Thyroid gland (tissue), 4 donors: ENCODE measurements around the gene LGR6. TPM values are rescaled to one million over a fixed set of nuclear protein-coding genes. Genes with fewer than 3 reads are reported as not detected.
A peak's percentile ranks its signal among the peaks of the same experiment; 100 is the strongest.
"Not testable (repeated sequence)": the region's sequence is repeated elsewhere in the genome, so short reads cannot be mapped to it uniquely, and the experiment has no call there.

ENCODE experiments used
- DNase-seq, 2 donors: peaks; one replicate each; pipeline ENCODE4 v3.0.0-alpha.2; 2019
- H3K27ac ChIP-seq, 3 donors: fragments of 200-600 bp; sonication (generic); 1 replicate in 2 of 3; 2 replicates in 1 of 3; pipeline ENCODE4 v1.5.1; 2016 to 2019; ENCODE audit warnings: mild to moderate bottlenecking in 1 of 3, moderate library complexity in 1 of 3
- H3K27me3 ChIP-seq: fragments of 200-600 bp; sonication (generic); one replicate; pipeline ENCODE4 v1.5.1; 2019
- H3K36me3 ChIP-seq, 2 donors: fragments of 200-600 bp; sonication (generic); one replicate each; pipeline ENCODE4 v1.5.1; 2016 to 2019
- H3K4me1 ChIP-seq, 2 donors: fragments of 200-600 bp; sonication (generic); one replicate each; pipeline ENCODE4 v1.5.1; 2017 to 2019
- H3K4me3 ChIP-seq, 3 donors: fragments of 200-600 bp; sonication (generic); replicated peaks in 1 of 3; 1 replicate in 2 of 3; 2 replicates in 1 of 3; pipeline ENCODE4 v1.5.1; 2016; ENCODE audit warnings: mild to moderate bottlenecking in 1 of 3
- H3K9me3 ChIP-seq: fragments of 200-600 bp; sonication (generic); one replicate; pipeline ENCODE4 v1.5.1; 2017
- CTCF ChIP-seq, 6 experiments: fragments of 200-600 bp in 3 of 6; fragments of 450-650 bp in 3 of 6; sonication (generic) in 3 of 6; IDR thresholded peaks; one replicate each; pipeline ENCODE4 v1.5.1; 2016 to 2019; ENCODE audit warnings: antibody characterized with exemption in 6 of 6, mild to moderate bottlenecking in 2 of 6, inconsistent platforms in 1 of 6, moderate library complexity in 1 of 6
- POLR2A ChIP-seq, 2 donors: fragments of 450-650 bp; IDR thresholded peaks; one replicate each; pipeline ENCODE4 v1.6.1; 2017; ENCODE audit warnings: antibody characterized with exemption in 2 of 2, mild to moderate bottlenecking in 2 of 2, moderate library complexity in 1 of 2
- WGBS, 2 donors: methylation state at CpG; one replicate each; pipeline ENCODE4 v1.1.5; 2017; 5-methylcytosine and 5-hydroxymethylcytosine counted together
- intact Hi-C: fragments of 100-400 bp; cut with DNase I; formaldehyde crosslinking; loops from one replicate; pipeline ENCODE4 v1.15.1; 2023
- total RNA-seq, 4 donors: library from RNA; depleted of rRNA; stranded (reverse); fragments of >200 nt; gene quantifications; one replicate each; pipeline ENCODE4 v1.2.3, GENCODE V29; 2016

The LGR6 gene
- total RNA-seq, 4 donors from 2014 or later, result 2.8 to 7.0 (median 4.5) TPM

DNA sequence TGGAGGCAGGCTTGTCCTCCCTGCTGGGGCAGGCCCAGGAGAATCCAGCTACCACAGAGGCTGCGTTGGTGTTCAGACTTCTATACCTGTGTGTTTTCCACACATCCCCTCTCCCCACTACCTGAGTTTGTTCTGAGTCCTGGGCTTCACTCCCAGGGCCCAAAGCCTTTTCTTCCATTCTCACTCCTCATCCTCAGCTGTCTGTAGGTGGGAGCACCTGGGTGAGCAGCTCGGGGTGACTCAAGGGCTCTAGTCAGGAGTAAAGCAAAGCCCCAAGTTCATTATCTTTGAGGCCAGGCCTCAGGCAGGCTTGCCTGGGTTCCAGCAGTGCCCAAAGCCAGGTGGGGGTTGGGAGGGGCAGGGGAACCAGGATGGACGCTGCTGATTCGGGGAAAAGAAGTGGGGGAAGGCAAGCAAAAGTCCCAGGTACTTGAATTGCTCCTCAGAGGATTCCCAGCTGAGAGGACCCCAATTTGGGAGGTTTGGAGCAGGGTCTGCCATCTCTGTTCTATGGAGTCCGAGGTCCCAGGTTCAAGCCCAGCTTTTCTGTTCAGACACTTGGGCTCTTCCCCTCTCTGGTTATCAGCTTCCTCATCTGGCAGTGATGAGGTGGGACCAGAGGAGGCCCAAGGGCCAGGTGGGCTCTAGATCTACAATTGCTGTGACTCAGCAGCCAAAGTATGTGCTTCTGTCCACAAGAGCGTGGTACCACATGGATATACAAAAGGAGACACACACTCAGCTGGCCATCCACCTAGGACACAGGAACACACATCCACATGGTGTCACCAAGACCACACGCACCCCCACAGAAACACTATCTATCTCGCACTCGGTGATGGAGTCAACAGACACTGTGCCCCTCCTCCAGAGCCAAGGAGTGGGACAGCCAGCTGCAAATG lies 27.4 kb upstream of the LGR6 start:
- DNase-seq, result no peak
- TF ChIP-seq CTCF (IDR thresholded peaks at IDR 0.05), result no peak
- TF ChIP-seq POLR2A (IDR thresholded peaks at IDR 0.05), result no peak
- WGBS, 2 donors, result 88 to 94% methylated on average over 9 of the region's 9 CpGs
- Histone ChIP-seq H3K27me3 (no peaks in the 10 kb centered on the region), H3K27ac (no peak overlapping the region), H3K9me3 (no peaks in the 10 kb centered on the region), H3K4me3 (no peak overlapping the region), H3K4me1 (peaks cover 3 to 5% of the 10 kb centered on the region in 2 donors), H3K36me3 (no peaks in the 10 kb centered on the region)
- intact Hi-C loops, result no loop called here

DNA sequence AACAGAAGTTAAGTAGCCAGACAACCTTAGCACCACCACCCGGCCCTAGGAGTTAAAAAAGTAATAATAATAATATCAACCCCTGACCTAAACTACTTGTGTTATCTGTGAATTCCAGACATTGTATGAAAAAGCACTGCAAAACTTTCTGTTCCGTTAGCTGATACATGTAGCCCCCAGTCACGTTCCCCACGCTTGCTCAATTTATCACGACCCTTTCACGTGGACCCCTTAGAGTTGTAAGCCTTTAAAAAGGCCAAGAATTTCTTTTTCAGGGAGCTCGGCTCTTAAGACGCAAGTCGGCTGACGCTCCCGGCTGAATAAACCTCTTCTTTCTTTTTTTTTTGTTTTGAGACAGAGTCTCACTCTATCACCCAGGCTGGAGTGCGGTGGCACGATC lies 26.5 kb upstream of the LGR6 start:
- H3K4me1 ChIP-seq, intact Hi-C loops, H3K4me3 ChIP-seq, H3K27me3 ChIP-seq, H3K36me3 ChIP-seq, H3K9me3 ChIP-seq, H3K27ac ChIP-seq: not testable (repeated sequence)
- WGBS, 2 donors, result 33 to 42% methylated on average over 13 of the region's 13 CpGs
- peak; percentile 28 to 40 for DNase-seq

GRCh38 chr1:202167708-202168415 lies 25.7 kb upstream of the LGR6 start:
- no peak for TF ChIP-seq POLR2A (IDR thresholded peaks at IDR 0.05)
- TF ChIP-seq CTCF (IDR thresholded peaks at IDR 0.05), result no peak
- Histone ChIP-seq H3K36me3 (no peaks in the 10 kb centered on the region), H3K4me3 (no peak overlapping the region), H3K4me1 (peaks cover 3 to 5% of the 10 kb centered on the region in 2 donors), H3K27ac (peak overlapping the region in 1 of 3 donors; percentile 32), H3K27me3 (no peaks in the 10 kb centered on the region), H3K9me3 (no peaks in the 10 kb centered on the region)
- intact Hi-C loops, result no loop called here
- WGBS, 2 donors, result 53 to 83% methylated on average over 11 to 12 of the region's 18 CpGs
- DNase-seq, result peak; percentile 74 to 77

DNA sequence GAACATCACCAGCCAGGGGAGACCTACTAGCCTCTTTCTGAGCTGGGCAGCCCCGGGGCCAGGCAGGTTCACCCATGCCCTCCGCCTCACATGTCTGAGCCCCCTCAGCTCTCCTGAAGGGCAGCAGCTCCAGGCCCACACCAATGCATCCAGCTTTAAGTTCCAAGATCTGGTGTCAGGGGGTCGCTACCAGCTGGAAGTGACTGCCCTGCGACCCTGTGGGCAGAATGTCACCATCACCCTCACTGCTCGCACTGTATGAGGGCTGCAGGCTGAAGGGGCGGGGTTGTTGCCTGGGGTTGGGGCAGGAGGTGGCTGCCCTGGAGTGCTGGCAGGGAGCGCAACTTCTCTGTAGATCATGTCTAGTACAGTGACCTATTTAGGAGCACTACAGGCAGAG lies 24.7 kb upstream of the LGR6 start:
- TF ChIP-seq POLR2A (IDR thresholded peaks at IDR 0.05), result no peak
- no peak for TF ChIP-seq CTCF (IDR thresholded peaks at IDR 0.05)
- Histone ChIP-seq H3K4me1 (peaks cover 3 to 5% of the 10 kb centered on the region in 2 donors), H3K27me3 (no peaks in the 10 kb centered on the region), H3K36me3 (no peaks in the 10 kb centered on the region), H3K9me3 (no peaks in the 10 kb centered on the region), H3K27ac (no peak overlapping the region), H3K4me3 (no peak overlapping the region)
- intact Hi-C loops, result no loop called here
- 94 to 97% methylated on average over 4 to 5 of the region's 7 CpGs for WGBS, 2 donors
- DNase-seq, result no peak

GRCh38 chr1:202170726-202171125 lies 22.9 kb upstream of the LGR6 start:
- no peaks in the 10 kb centered on the region for H3K27me3 ChIP-seq
- H3K27ac ChIP-seq, result no peak overlapping the region
- TF ChIP-seq CTCF (IDR thresholded peaks at IDR 0.05), result no peak
- TF ChIP-seq POLR2A (IDR thresholded peaks at IDR 0.05), result no peak
- intact Hi-C loops, result no loop called here
- no peak for DNase-seq
- no peak overlapping the region for H3K4me3 ChIP-seq
- WGBS, 2 donors, result 91 to 95% methylated on average over 6 of the region's 6 CpGs
- no peaks in the 10 kb centered on the region for H3K36me3 ChIP-seq
- peaks cover 3 to 5% of the 10 kb centered on the region in 2 donors for H3K4me1 ChIP-seq
- no peaks in the 10 kb centered on the region for H3K9me3 ChIP-seq
